Central memory CD4-positive, alpha-beta T cell (primary cell): ENCODE results near the gene CDK2.
A peak's percentile ranks its signal among the peaks of the same experiment; 100 is the strongest.
"Not testable (repeated sequence)": the region's sequence is repeated elsewhere in the genome, so short reads cannot be mapped to it uniquely, and the experiment has no call there.

Source experiments
- DNase-seq: peaks from one replicate; pipeline ENCODE4 v3.0.0; 2022

CDK2 gene

GRCh38 chr12:55982319-55982936 lies 15.8 kb downstream of the CDK2 start:
- DNase-seq, result no peak

- DNase-seq, result no peak
These were observed 16.7 kb downstream of the CDK2 start for GRCh38 chr12:55983232-55983842.

GRCh38 chr12:55984861-55985260 lies 18.2 kb downstream of the CDK2 start:
- DNase-seq, result no peak

GRCh38 chr12:55985341-55985740 lies 18.7 kb downstream of the CDK2 start:
- DNase-seq, result no peak

- not testable (repeated sequence) for DNase-seq
These were observed 19.3 kb downstream of the CDK2 start for GRCh38 chr12:55985976-55986375.

GRCh38 chr12:55991110-55991509 lies 24.5 kb downstream of the CDK2 start:
- no peak for DNase-seq

GRCh38 chr12:55993230-55993853 lies 26.7 kb downstream of the CDK2 start:
- no peak for DNase-seq

GRCh38 chr12:55995366-55995765 lies 28.7 kb downstream of the CDK2 start:
- DNase-seq, result no peak

GRCh38 chr12:55996201-55996714 lies 29.6 kb downstream of the CDK2 start:
- DNase-seq, result peak; percentile 66

- no peak for DNase-seq
These were observed 30.3 kb downstream of the CDK2 start, which contains the start of gene SUOX for GRCh38 chr12:55996715-55997534. SUOX (plus strand) TSS chr12:55997276; CDS start chr12:56002222, 4,946 bp downstream.

GRCh38 chr12:55997535-55997859 lies 30.9 kb downstream of the CDK2 start:
- no peak for DNase-seq

- DNase-seq, result not testable (repeated sequence)
These were observed 32.9 kb downstream of the CDK2 start for GRCh38 chr12:55999522-55999921.

- not testable (repeated sequence) for DNase-seq
These were observed 33.4 kb downstream of the CDK2 start for GRCh38 chr12:55999999-56000540.

GRCh38 chr12:56001487-56002100 lies 35.0 kb downstream of the CDK2 start:
- no peak for DNase-seq

GRCh38 chr12:56003376-56003775 lies 36.7 kb downstream of the CDK2 start:
- not testable (repeated sequence) for DNase-seq

GRCh38 chr12:56004211-56004610 lies 37.6 kb downstream of the CDK2 start:
- DNase-seq, result no peak

- peak; percentile 56 for DNase-seq
These were observed 41.2 kb downstream of the CDK2 start for GRCh38 chr12:56007564-56008559.

GRCh38 chr12:56010111-56010570 lies 43.5 kb downstream of the CDK2 start:
- DNase-seq, result no peak

- DNase-seq, result no peak
These were observed 45.0 kb downstream of the CDK2 start for GRCh38 chr12:56011509-56012090.

- no peak for DNase-seq
These were observed 46.9 kb downstream of the CDK2 start for GRCh38 chr12:56013482-56013881.

- DNase-seq, result no peak
These were observed 47.6 kb downstream of the CDK2 start for GRCh38 chr12:56014205-56014604.
